K562 (cell line): ENCODE measurements around the gene CFAP54. TPM values are rescaled to one million over a fixed set of nuclear protein-coding genes. Genes with fewer than 3 reads are reported as not detected.

Experiments
- ATAC-seq: fragments of 200-7000 bp; cut with Tn5 transposase; 3 replicates; pipeline ENCODE4 v1.9.1; 2020; ENCODE audit warnings: moderate library complexity
- BruUV-seq: library from RNA; stranded (reverse); fragments of 400-500 nt; replicated peaks from 2 replicates; lab custom pipeline; 2021; lab: Mats Ljungman, UMichigan
- CTCF ChIA-PET: fragments of 300-600 bp; formaldehyde crosslinking; extraction: SDS; loops from one replicate; lab custom pipeline; 2021; ENCODE audit warnings: low intra/inter-chr PET ratio; lab: Yijun Ruan, JAX
- POLR2A ChIA-PET: fragments of 300-600, 350-650 bp; sonication (Branson Sonifier 250); formaldehyde crosslinking; extraction: SDS; loops from one replicate; lab custom pipeline; 2021; ENCODE audit warnings: antibody characterized with exemption, inconsistent platforms; lab: Yijun Ruan, JAX
- DNase-seq, 4 experiments: peaks; one replicate each; pipeline versions ENCODE4 v3.0.0 to v3.0.0-alpha.2; 2011 to 2018; ENCODE audit warnings: low spot score in 3 of 4, mixed read lengths in 3 of 4; ENCODE audit errors: extremely low read depth in 1 of 4
- FAIRE-seq: peaks from 2 replicates; lab custom pipeline; 2011; peaks lifted over from hg19 to GRCh38; lab: Jason Lieb, UNC
- H2AFZ ChIP-seq: 2 replicates; pipeline ENCODE4 v1.6.0; 2011; ENCODE audit warnings: low read depth, low read length, control low read depth, inconsistent platforms
- H3K27ac ChIP-seq: fragments of 200-600 bp; 3 replicates; pipeline ENCODE4 v1.8.0; 2011; ENCODE audit warnings: low read depth, mild to moderate bottlenecking, control low read depth, inconsistent platforms, low read length, moderate library complexity, mixed read lengths; ENCODE audit errors: extremely low read depth
- H3K27me3 ChIP-seq, 2 experiments: fragments of 300-600 bp in 1 of 2; 2 replicates in 1 of 2; 3 replicates in 1 of 2; pipeline versions ENCODE4 v1.6.0 to v1.8.0; 2011; ENCODE audit warnings: inconsistent platforms in 2 of 2, low read length in 2 of 2, mild to moderate bottlenecking in 1 of 2, mixed read lengths in 1 of 2, moderate library complexity in 1 of 2; ENCODE audit not compliant: control insufficient read depth in 2 of 2, insufficient read depth in 2 of 2
- H3K36me3 ChIP-seq: fragments of 300-600 bp; 3 replicates; pipeline ENCODE4 v1.8.0; 2011; ENCODE audit warnings: mild to moderate bottlenecking, low read length, inconsistent platforms; ENCODE audit not compliant: control insufficient read depth, insufficient read depth
- H3K4me1 ChIP-seq, 2 experiments: fragments of 200-600 bp in 1 of 2; replicated peaks in 1 of 2; 2 replicates in 1 of 2; 3 replicates in 1 of 2; pipeline versions ENCODE4 v1.5.1 to v1.8.0; 2011; ENCODE audit warnings: inconsistent platforms in 2 of 2, low read length in 2 of 2, mild to moderate bottlenecking in 1 of 2, mixed read lengths in 1 of 2, moderate library complexity in 1 of 2; ENCODE audit not compliant: control insufficient read depth in 2 of 2, insufficient read depth in 2 of 2
- H3K4me2 ChIP-seq: 2 replicates; pipeline ENCODE4 v1.6.1; 2011; ENCODE audit warnings: low read length, control low read depth, inconsistent platforms, mixed read lengths; ENCODE audit not compliant: insufficient read depth
- H3K4me3 ChIP-seq: fragments of 200-600 bp; sonication (generic), shearing (Covaris generic); 2 replicates; pipeline ENCODE4 v1.5.1; 2016; ENCODE audit warnings: control low read depth, inconsistent platforms
- H3K79me2 ChIP-seq: fragments of 200-600 bp; 3 replicates; pipeline ENCODE4 v1.8.0; 2011; ENCODE audit warnings: low read length, inconsistent platforms; ENCODE audit not compliant: control insufficient read depth, insufficient read depth
- H3K9ac ChIP-seq, 2 experiments: 2 replicates each; pipeline versions ENCODE4 v1.6.0 to v1.6.1; 2011; ENCODE audit warnings: low read depth in 2 of 2, low read length in 2 of 2, control low read depth in 1 of 2, inconsistent platforms in 1 of 2, mild to moderate bottlenecking in 1 of 2, mixed read lengths in 1 of 2; ENCODE audit not compliant: insufficient read depth in 1 of 2
- H3K9me1 ChIP-seq: one replicate; pipeline ENCODE4 v1.6.0; 2011; ENCODE audit warnings: inconsistent platforms, mild to moderate bottlenecking, low read length, moderate library complexity; ENCODE audit not compliant: control insufficient read depth, insufficient read depth
- H3K9me3 ChIP-seq: replicated peaks from 2 replicates; pipeline ENCODE4 v1.5.1; 2011; ENCODE audit warnings: low read depth, low read length, inconsistent platforms; ENCODE audit not compliant: control insufficient read depth, insufficient read depth
- H4K20me1 ChIP-seq: replicated peaks from 2 replicates; pipeline ENCODE4 v1.6.1; 2011; ENCODE audit warnings: low read length, inconsistent platforms, mixed read lengths; ENCODE audit not compliant: control insufficient read depth, insufficient read depth
- KLF13 ChIP-seq: fragments of 450-650 bp; IDR thresholded peaks from 2 replicates; pipeline ENCODE4 v1.6.1; 2016; ENCODE audit warnings: missing genetic modification characterization, low read depth, mild to moderate bottlenecking, missing compliant biosample characterization, moderate library complexity, borderline replicate concordance
- PCBP1 ChIP-seq: fragments of 200-400 bp; formaldehyde crosslinking; IDR thresholded peaks from 2 replicates; pipeline ENCODE4 v1.6.1; 2018; ENCODE audit warnings: mild to moderate bottlenecking, low read depth, low read length; ENCODE audit not compliant: poor library complexity, severe bottlenecking
- PYGO2 ChIP-seq: fragments of 450-650 bp; IDR thresholded peaks from 2 replicates; pipeline ENCODE4 v1.6.1; 2016; ENCODE audit warnings: mild to moderate bottlenecking, missing genetic modification characterization, moderate library complexity, missing compliant biosample characterization
- RBFOX2 ChIP-seq: fragments of 200-400 bp; formaldehyde crosslinking; IDR thresholded peaks from 2 replicates; pipeline ENCODE4 v1.6.1; 2017; ENCODE audit warnings: low read depth, mild to moderate bottlenecking, low read length, moderate library complexity
- TAF7 ChIP-seq: fragments of 450-650 bp; IDR thresholded peaks from 2 replicates; pipeline ENCODE4 v1.6.1; 2016; ENCODE audit warnings: missing genetic modification characterization, missing compliant biosample characterization
- ZNF12 ChIP-seq: sonication (generic); formaldehyde crosslinking; IDR thresholded peaks from 2 replicates; pipeline ENCODE4 v1.4.0; 2020; ENCODE audit warnings: mild to moderate bottlenecking, missing genetic modification reagents
- ZNF57 ChIP-seq: fragments of 450-650 bp; formaldehyde crosslinking; IDR thresholded peaks from 2 replicates; pipeline ENCODE4 v1.4.0; 2020; ENCODE audit warnings: mild to moderate bottlenecking, moderate library complexity
- WGBS: fragments of 100-300 bp; shearing (Covaris generic); methylation state at CpG from one replicate; pipeline ENCODE4 v1.1.6; 2016; ENCODE audit warnings: low coverage, mixed read lengths; ENCODE audit not compliant: insufficient coverage; ENCODE audit errors: missing lambda C conversion rate; 5-methylcytosine and 5-hydroxymethylcytosine counted together
- in situ Hi-C: fragments of 300-500 bp; cut with MboI; formaldehyde crosslinking; loops from 4 replicates; pipeline ENCODE4 v1.15.0; 2018; ENCODE audit warnings: inconsistent platforms, mixed read lengths
- intact Hi-C: fragments of 100-400 bp; cut with micrococcal nuclease; formaldehyde crosslinking; loops from 2 replicates; pipeline ENCODE4 v1.14.2; 2022
- polyA plus RNA-seq, 8 experiments: library from polyadenylated mRNA; depleted of rRNA in 4 of 8; stranded (reverse) in 5 of 8; unstranded in 3 of 8; fragments of >200 nt; fragmentation: Nextera tagmentation in 2 of 8; fragmentation: Illumina TruSeq in 1 of 8; extraction: Ambion mirVana in 2 of 8; extraction: Trizol in 1 of 8; gene quantifications; 2 replicates each; pipeline versions ENCODE4 v1.2.1 to v1.2.3, GENCODE V29; 2011 to 2014; ENCODE audit warnings: inconsistent platforms in 1 of 8, missing spikeins in 1 of 8
- total RNA-seq, 7 experiments: library from RNA; depleted of rRNA in 6 of 7; stranded (reverse); fragments of >200 nt in 6 of 7; fragmentation: Illumina TruSeq in 2 of 7; extraction: Trizol in 2 of 7; gene quantifications; 2 replicates each; pipeline versions ENCODE4 v1.2.1 to v1.2.3, GENCODE V29; 2011 to 2021; ENCODE audit warnings: low replicate concordance in 1 of 7

CFAP54 gene
- total and polyA plus RNA-seq, 9 of the 15 experiments (the other 6 are each of a cell fraction or from before 2014, with no cell fraction given): 0.03 to 0.23 (median 0.10) TPM; not detected in 3

- in situ Hi-C loops (no loop called here), intact Hi-C loops (no loop called here)
- H3K27ac ChIP-seq: no peak overlapping the region
- no peaks in the 10 kb centered on the region for H3K9me3 ChIP-seq
- H3K9me1 ChIP-seq: no peaks in the 10 kb centered on the region
- no peak overlapping the region for H3K4me3 ChIP-seq
- ATAC-seq (no peak), FAIRE-seq (no peak), DNase-seq (no peak)
- ChIA-PET CTCF (no interaction called here), POLR2A (interaction anchor here (1.0 kb wide), 1 partner anchor 16 kb away, joined by 3 read pairs; no protein-coding TSS in a partner anchor)
- BruUV-seq: no TSS peak
- no peaks in the 10 kb centered on the region for H3K79me2 ChIP-seq
- H3K4me2 ChIP-seq: no peak overlapping the region
- no peak overlapping the region for H2AFZ ChIP-seq
- no peaks in the 10 kb centered on the region for H4K20me1 ChIP-seq
- no peaks in the 10 kb centered on the region for H3K4me1 ChIP-seq
- H3K36me3 ChIP-seq: no peaks in the 10 kb centered on the region
- TF ChIP-seq ZNF57 (CRISPR knock-in tag): no peak
- no peak for TF ChIP-seq TAF7
- no peak for TF ChIP-seq RBFOX2
- no peak for TF ChIP-seq PCBP1
- no peak for TF ChIP-seq PYGO2 (tag)
- no peak for TF ChIP-seq ZNF12 (CRISPR knock-in tag)
- no peak for TF ChIP-seq KLF13 (tag)
- 0% methylated on average over 3 of the region's 3 CpGs for WGBS
- H3K9ac ChIP-seq: no peak overlapping the region; a peak in 1 of 4 replicates
- H3K27me3 ChIP-seq: no peaks in the 10 kb centered on the region
Observed at GRCh38 chr12:96606134-96606533, 116.8 kb downstream of the CFAP54 start.
